HepG2 (cell line): Measurements from ENCODE around the gene RRP9. TPM values are rescaled to one million over a fixed set of nuclear protein-coding genes. Genes with fewer than 3 reads are reported as not detected.
A peak's percentile ranks its signal among the peaks of the same experiment; 100 is the strongest.

Source experiments
- FOSL2 ChIP-seq: sonication (generic); formaldehyde crosslinking; IDR thresholded peaks from 2 replicates; pipeline ENCODE4 v1.4.0; 2020; ENCODE audit warnings: missing genetic modification reagents
- JDP2 ChIP-seq: sonication (generic); formaldehyde crosslinking; IDR thresholded peaks from 2 replicates; pipeline ENCODE4 v1.8.1; 2022; ENCODE audit warnings: missing genetic modification reagents, borderline replicate concordance
- KIAA2018 ChIP-seq: sonication (generic); formaldehyde crosslinking; IDR thresholded peaks from 2 replicates; pipeline ENCODE4 v1.5.0; 2020; ENCODE audit warnings: mild to moderate bottlenecking, missing genetic modification reagents, borderline replicate concordance
- MYC ChIP-seq: sonication (generic); formaldehyde crosslinking; IDR thresholded peaks from 2 replicates; pipeline ENCODE4 v1.9.0; 2021; ENCODE audit warnings: missing genetic modification reagents, borderline replicate concordance
- NRL ChIP-seq: sonication (generic); formaldehyde crosslinking; IDR thresholded peaks from 2 replicates; pipeline ENCODE4 v1.5.0; 2020; ENCODE audit warnings: missing genetic modification reagents, mild to moderate bottlenecking, moderate library complexity, borderline replicate concordance
- PAXIP1 ChIP-seq: sonication (generic); formaldehyde crosslinking; conservative IDR thresholded peaks from 2 replicates; pipeline ENCODE4 v1.4.0; 2020; ENCODE audit warnings: mild to moderate bottlenecking, missing genetic modification reagents, moderate library complexity
- RFX3 ChIP-seq: IDR thresholded peaks from 2 replicates; pipeline ENCODE4 v1.6.1; 2016; ENCODE audit warnings: missing biosample characterization, missing genetic modification reagents
- RNF219 ChIP-seq: sonication (generic); formaldehyde crosslinking; IDR thresholded peaks from 2 replicates; pipeline ENCODE4 v1.5.0; 2020; ENCODE audit warnings: mild to moderate bottlenecking, missing genetic modification reagents
- SNAI1 ChIP-seq: sonication (generic); formaldehyde crosslinking; IDR thresholded peaks from 2 replicates; pipeline ENCODE4 v1.5.0; 2020; ENCODE audit warnings: mild to moderate bottlenecking, missing genetic modification reagents, borderline replicate concordance
- SRF ChIP-seq: IDR thresholded peaks from 2 replicates; pipeline ENCODE4 v1.6.1; 2011; ENCODE audit warnings: mild to moderate bottlenecking, low read depth, low read length, moderate library complexity
- SRY ChIP-seq: sonication (generic); formaldehyde crosslinking; IDR thresholded peaks from 2 replicates; pipeline ENCODE4 v1.8.0; 2022; ENCODE audit warnings: mild to moderate bottlenecking, missing genetic modification reagents
- ZMYM3 ChIP-seq: sonication (generic); formaldehyde crosslinking; IDR thresholded peaks from 2 replicates; pipeline ENCODE4 v1.5.1; 2020; ENCODE audit warnings: mild to moderate bottlenecking, missing genetic modification reagents
- ZNF556 ChIP-seq: sonication (generic); formaldehyde crosslinking; IDR thresholded peaks from 2 replicates; pipeline ENCODE4 v1.4.0; 2020; ENCODE audit warnings: mild to moderate bottlenecking, missing genetic modification reagents, borderline replicate concordance
- ZSCAN22 ChIP-seq: sonication (generic); formaldehyde crosslinking; IDR thresholded peaks from 2 replicates; pipeline ENCODE4 v1.4.0; 2020; ENCODE audit warnings: mild to moderate bottlenecking, missing genetic modification reagents
- polyA plus RNA-seq, 8 experiments: library from polyadenylated mRNA; depleted of rRNA in 3 of 8; stranded (reverse) in 7 of 8; unstranded in 1 of 8; fragments of >200 nt; fragmentation: Illumina TruSeq in 4 of 8; extraction: Trizol in 4 of 8; gene quantifications; 2 replicates each; pipeline versions ENCODE4 v1.2.1 to v1.2.3, GENCODE V29; 2011 to 2016; ENCODE audit warnings: low read depth in 4 of 8, missing spikeins in 1 of 8, mixed read lengths in 1 of 8; ENCODE audit not compliant: insufficient read depth in 1 of 8
- total RNA-seq, 5 experiments: library from RNA; depleted of rRNA; stranded (reverse); fragments of >200 nt; fragmentation: Illumina TruSeq; extraction: Trizol; gene quantifications; 2 replicates each; pipeline ENCODE4 v1.2.3, GENCODE V29; 2016; ENCODE audit warnings: low read depth in 1 of 5

The RRP9 gene
- total and polyA plus RNA-seq, 2 of the 13 experiments (the other 11 are each of a cell fraction or from before 2014, with no cell fraction given) = 14.8 to 44.0 TPM

GRCh38 chr3:51941798-51942602 lies at the start of gene RRP9, which contains the start of gene PARP3 (continued):
- TF ChIP-seq KIAA2018 (CRISPR knock-in tag) = 0 out of 2 replicates have a peak, but pooled peaks have one; percentile 52
- peak; percentile 60; the same call in 1 of the 2 replicates for TF ChIP-seq ZMYM3 (CRISPR knock-in tag)
- peak; percentile 78 for TF ChIP-seq PAXIP1 (CRISPR knock-in tag)
- peak; percentile 60; the same call in 1 of the 2 replicates for TF ChIP-seq FOSL2 (CRISPR knock-in tag)
- peak; percentile 86; the same call in 1 of the 2 replicates for TF ChIP-seq SNAI1 (CRISPR knock-in tag)
- TF ChIP-seq RFX3 (CRISPR knock-in tag) = no peak
- peak; percentile 82 for TF ChIP-seq SRY
- peak; percentile 50; the same call in 1 of the 2 replicates for TF ChIP-seq ZNF556 (CRISPR knock-in tag)
- 0 out of 2 replicates have a peak, but pooled peaks have one; percentile 42 for TF ChIP-seq ZSCAN22
- peak; percentile 32; the same call in 1 of the 2 replicates for TF ChIP-seq NRL
- TF ChIP-seq MYC (CRISPR knock-in tag) = peak; percentile 90
- TF ChIP-seq JDP2 = no peak
- no peak for TF ChIP-seq RNF219
- TF ChIP-seq SRF = no peak
